GM19463 (cell line): Measurements from ENCODE around the gene ANKS1B.
"Not testable (repeated sequence)": the region's sequence is repeated elsewhere in the genome, so short reads cannot be mapped to it uniquely, and the experiment has no call there.

Source experiments
- ATAC-seq: cut with Tn5 transposase; IDR thresholded peaks from one replicate; pipeline ENCODE4 v1.9.1; 2021; ENCODE audit warnings: mild to moderate bottlenecking, moderate library complexity; ENCODE audit not compliant: unreplicated experiment

The ANKS1B gene

DNA sequence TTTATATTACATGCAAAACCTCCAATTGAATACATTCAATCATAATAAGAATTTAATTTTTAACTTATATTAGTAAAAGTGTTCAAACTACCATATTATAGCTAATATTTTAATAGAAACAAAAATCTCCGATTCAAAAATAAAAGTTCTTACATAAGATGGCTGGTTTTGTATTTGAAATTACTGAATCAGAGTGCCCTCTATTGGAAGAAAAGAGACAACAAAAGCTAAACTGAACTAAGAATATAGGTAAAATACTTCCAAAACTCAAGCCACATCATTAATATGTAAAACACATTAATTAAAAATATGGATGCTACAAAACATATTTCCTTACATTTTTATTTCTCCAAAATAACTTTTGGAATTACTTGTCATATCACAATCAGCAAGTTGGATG is 216.9 kb downstream of the ANKS1B start:
- no peak for ATAC-seq

DNA sequence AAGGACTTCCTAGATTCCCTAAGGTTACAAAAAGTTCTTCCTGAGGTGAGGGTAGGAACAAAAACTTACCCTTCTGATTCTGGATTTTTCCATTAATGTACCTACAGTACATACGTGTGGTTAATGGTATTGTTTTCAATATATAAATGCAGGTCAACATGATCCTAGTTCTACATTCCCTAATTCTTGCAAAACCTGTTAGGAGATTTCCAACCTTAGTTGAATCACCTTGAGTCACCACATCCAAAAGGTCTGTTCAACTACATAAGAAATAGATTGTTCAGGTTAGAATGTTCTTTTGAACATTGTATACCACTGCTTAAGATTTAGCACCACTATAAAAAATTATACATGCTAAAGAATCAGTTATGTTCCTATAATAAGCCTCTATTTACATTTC is 218.3 kb downstream of the ANKS1B start:
- no peak for ATAC-seq

DNA sequence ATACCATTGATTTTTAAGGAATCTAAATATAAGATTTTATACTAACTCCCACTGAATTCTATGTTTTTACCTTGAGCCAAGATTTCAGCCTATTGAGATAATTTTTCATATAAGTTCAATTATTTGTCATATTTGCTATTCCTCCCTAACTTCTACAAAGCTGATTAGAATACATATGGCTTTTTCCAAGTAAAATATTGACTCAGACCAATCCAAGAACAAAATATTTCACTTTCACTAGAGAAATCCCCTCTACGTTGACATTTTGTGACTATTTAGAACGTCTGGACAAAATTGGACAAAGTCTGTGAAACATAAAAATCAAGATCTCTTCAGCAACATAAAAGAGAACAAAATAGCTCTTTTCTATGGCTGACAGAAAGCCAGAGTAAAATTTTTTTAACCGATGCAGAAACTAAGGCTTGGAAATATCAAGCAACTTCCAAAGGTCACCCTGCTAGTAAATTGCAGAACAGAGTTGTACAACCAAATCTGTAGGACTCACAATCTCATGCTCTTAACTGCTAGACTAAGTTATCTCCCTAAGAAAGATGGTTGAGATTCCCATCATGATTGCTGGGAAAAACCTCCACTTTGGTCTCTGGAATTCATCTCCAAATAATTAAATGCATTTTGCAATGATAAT is 219.1 kb downstream of the ANKS1B start:
- ATAC-seq, result no peak

DNA sequence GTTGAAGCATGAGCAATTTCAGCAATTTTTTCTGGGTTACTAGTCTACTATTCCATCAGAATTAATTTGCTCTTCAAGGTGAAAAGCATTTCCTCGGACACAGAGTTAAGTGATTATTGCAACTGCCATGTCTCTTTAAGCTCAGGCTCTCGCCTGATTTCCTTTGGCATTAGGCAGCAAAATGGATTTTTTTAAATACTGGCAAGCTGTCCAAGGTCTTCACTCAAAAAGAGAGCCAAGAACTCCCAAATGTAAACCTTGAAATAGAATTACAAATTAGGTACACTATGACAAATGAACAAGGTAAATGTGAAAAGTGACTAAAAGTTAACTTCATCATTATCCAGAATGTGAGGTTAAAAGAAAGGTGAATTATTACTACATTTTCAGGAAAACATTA is 225.3 kb downstream of the ANKS1B start:
- ATAC-seq, result no peak

DNA sequence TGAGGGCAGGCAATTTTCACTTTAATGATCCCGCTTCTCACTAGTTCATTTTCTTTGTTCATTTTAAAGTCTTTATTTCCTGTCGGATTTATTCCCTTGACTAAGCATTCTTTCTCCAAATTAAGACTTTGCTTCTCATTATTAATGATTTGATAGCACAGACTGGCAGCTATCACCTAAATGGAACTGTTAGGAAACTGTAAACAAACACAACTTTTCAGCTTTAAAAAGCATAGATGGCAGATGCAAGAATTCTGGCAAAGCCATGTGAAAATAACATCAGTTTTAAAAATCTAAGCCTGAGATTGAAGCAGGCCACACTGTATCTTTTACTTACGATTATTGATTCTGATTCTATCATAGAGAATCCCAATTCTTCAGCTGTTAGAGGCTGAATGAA is 225.7 kb downstream of the ANKS1B start:
- ATAC-seq, result no peak

DNA sequence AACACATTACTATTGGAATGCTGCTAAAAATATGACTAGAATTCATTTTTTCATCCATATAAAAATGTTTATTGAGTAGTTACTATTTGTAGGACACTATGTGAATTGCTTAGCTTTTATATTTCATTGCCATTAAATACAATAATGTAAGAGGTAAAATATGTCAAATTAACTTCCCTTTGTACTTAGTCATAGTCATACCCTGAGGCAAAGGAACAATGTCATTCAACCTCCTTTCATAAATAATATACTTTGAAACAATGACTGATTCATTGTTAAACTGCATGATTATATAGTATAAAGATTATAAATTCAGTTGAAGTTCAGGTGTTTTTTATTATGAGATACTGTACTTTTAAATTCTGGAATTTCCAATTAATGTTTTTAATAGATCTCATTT is 232.0 kb downstream of the ANKS1B start:
- ATAC-seq, result no peak

DNA sequence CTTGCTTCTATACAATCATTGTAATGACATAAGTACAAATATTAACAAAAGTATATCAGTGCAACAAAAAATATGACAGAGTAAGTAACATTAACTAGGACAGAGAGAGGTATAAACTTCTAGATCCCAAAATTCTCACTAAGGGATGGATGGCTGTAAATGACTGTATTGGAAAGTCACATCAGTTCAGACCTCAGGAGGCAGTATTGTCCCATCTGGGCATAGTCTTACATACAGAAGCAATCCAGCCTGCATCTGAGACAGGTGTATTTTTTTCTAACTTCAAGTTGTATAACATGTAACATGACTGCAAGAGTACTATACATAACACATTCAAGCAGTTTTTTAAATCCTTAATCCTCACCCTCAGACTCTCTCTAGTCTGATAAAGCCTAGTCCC is 238.2 kb downstream of the ANKS1B start:
- no peak for ATAC-seq

DNA sequence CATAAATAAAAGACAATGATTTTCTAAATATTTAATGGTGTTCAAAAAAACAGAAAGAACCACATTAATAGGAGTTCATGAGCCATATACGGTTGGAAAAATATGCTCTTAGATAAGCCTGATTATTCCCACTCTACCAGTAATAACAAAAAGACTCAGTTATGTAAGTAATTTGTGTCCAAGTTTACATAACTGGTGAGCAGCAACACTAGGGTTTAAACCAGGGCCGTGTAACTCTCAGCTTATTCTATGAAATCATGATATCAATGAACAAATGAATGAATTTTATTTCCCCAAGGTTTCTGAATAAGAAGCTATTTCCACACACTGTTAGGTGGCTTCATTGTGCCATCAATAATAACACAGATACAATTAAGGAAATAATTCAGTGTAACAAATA is 238.8 kb downstream of the ANKS1B start:
- no peak for ATAC-seq

DNA sequence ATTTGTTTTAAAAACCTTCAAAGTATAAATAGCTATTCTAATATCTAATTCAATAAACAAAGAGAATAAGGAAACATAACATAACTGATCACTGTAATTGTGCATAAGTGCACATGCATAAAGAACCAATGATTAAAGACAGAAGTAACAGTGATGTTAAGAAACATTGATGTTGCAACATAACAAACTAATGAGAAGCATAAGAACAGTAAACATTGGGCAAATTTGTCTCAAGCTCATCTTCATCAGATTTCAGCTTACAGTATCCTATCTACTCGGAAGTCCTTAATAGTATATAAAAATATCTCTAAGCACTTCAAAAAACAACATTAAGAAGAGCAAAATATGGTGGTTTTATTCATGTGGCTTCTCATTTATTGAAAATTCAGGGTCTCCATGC is 239.6 kb downstream of the ANKS1B start:
- ATAC-seq, result no peak

DNA sequence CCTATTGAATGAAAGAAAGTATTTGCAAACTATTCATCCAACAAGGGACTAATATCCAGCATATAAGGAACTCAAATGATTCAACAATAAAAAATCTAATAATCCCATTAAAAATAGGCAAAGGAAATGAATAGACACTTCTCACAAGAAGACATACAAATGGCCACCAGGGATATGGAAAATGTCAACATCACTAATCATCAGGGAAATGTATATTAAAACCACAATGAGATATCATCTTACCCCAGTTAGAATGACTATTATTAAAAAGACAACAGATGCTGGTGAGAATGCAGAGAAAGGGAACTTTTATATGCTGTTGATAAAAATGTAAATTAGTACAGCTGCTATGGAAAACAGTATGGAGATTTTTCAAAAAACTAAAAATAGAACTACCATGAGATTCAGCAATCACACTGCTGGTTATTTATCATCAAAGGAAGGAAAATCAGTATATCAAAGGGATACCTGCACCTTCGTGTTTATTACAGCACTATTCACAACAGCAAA is 247.9 kb downstream of the ANKS1B start:
- no peak for ATAC-seq

DNA sequence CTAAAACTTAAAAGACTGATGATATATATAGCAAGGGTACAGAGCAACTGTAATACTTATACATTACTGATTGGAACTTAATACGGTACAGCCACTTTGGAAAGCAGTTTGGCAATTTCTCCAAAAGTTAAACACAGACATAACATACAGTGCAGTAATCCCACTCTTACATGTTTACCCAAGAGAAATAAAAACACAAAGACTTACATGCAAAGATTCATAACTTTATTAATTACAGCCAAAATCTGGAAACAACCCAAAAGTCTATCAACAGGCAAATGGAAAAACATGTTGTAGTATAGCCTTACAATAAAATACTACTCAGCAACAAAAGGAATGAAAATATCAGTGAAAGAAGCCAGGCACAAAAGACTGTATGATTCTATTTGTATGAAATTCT is 252.6 kb downstream of the ANKS1B start:
- no peak for ATAC-seq

DNA sequence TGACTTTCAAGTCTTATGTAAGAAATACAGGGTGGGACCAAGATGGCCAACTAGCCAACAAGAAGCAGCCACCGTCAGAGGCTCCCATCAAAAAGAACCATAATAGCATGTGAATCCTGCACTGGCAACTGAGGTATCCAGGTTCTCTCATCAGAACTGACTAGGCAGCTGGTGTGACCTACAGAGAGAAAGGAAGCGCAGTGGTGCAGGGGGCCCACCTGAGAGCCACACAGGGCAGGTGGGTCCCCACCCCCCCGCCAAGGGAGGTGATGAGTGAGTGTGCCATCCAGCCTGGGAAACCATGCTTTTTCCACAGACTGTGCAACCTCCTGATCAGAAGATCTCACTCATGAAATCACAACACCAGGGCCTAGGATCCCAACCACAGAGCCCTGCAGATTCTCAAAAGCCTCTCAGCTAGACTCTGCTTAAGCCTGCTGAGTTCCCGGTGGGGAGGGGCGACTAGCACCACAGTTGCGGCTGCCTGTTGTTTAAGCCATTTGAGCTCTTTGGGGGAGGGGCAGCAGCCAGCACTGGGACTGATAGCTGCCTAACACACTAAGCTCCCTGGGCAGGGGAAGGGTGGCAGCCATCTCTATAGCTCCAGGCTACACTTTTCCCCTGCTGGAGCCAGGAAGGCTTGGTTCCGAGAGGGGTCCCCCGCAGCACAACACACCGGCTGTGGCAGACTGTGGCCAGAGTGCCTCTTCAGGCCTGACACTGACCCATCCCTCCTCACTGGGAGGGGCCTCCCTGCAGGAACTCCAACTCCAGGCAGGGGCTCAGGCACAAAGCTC is 261.8 kb downstream of the ANKS1B start:
- ATAC-seq, result no peak

DNA sequence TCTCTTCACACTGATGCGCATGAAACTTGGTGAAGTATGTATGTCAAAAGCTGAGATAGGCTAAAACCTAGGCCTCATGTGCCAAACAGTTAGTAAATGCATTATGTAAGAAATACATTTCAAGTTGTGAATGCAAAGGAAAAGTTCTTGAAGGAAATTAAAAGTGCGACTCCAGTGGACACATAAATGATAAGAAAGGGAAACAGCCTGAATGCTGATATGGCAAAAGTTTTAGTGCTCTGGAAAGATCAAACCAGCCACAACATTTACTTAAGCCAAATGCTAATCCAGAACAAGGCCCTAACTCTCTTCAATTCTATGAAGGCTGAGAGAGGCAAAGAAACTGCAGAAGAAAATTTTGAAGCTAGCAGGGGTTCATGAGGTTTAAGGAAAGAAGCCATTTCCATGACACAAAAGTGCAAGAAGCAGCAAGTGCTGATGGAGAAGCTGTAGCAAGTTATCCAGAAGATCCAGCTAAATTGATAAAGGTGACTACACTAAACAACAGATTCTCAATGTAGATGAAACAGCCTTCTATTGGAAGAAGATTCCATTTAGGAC is 262.9 kb downstream of the ANKS1B start:
- no peak for ATAC-seq

DNA sequence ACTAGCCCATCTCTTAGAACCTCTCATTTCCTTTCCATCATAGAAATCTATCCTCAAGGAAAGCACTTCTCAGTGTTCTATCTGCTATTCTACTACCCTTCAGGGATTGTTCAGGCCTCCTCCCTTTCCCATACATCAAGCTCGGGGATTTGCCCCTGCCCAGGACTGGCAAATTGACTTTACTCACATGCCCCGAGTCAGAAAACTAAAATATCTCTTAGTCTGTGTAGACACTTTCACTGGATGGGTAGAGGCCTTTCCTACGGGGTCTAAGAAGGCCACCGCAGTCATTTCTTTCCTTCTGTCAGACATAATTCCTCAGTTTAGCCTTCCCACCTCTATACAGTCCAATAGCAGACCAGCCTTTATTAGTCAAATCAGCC is 264.7 kb downstream of the ANKS1B start:
- ATAC-seq, result not testable (repeated sequence)

DNA sequence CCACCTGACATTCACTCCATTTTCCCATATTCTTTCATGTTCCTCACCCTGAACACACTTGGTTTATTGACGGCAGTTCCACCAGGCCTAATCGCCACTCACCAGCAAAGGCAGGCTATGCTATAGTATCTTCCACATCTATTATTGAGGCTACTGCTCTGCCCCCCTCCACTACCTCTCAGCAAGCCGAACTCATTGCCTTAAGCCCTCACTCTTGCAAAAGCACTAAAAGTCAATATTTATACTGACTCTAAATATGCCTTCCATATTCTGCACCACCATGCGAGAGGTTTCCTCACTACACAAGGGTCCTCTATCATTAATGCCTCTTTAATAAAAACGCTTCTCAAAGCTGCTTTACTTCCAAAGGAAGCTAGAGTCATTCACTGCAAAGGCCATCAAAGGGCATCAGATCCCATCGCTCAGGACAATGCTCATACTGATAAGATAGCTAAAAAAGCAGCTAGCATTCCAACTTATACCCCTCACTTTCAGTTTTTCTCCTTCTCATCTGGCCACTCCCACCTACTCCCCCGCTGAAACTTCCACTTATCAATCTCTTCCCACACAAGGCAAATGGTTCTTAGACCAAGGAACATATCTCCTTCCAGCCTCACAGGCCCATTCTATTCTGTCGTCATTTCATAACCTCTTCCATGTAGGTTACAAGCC is 265.2 kb downstream of the ANKS1B start:
- not testable (repeated sequence) for ATAC-seq

DNA sequence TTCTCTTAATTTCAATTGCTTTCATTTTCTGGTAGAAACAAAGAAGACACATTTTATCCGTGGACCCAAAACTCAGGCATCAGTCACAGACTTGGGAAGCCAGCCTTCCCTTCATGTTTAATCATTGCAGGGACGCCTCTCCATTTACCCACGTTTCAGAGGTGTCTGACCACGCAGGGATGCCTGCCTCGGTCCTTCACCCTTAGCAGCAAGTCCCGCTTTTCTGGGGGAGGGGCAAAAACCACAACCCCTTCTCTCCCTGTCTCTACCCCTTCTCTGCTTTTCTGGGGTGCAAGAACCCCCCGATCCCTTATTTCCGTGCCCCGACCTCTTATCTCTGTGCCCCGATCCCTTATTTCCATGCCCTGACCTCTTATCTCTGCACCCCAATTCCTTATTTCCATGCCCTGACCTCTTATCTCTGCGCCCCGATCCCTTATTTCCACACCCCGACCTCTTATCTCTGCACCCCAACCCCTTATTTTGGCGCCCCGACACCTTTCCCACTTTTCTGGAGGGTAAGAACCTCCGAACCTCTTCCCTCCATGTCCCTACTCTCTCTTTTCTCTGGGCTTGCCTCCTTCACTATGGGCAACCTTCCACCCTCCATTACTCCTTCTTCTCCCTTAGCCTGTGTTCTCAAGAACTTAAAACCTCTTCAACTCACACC is 268.8 kb downstream of the ANKS1B start:
- not testable (repeated sequence) for ATAC-seq

DNA sequence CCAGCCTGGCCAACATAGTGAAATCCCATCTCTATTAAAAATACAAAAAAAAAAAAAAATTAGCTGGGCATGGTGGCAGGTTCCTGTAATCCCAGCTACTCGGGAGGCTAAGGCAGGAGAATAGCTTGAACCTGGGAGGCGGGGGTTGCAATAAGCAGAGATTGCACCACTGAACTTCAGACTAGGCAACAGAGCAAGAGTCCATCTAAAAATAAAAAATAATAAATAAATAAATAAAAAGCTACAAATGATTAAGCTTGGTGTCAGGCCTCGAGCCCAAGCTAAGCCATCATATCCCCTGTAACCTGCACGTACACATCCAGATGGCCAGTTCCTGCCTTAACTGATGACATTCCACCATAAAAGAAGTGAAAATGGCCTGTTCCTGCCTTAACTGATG is 269.8 kb downstream of the ANKS1B start:
- not testable (repeated sequence) for ATAC-seq

DNA sequence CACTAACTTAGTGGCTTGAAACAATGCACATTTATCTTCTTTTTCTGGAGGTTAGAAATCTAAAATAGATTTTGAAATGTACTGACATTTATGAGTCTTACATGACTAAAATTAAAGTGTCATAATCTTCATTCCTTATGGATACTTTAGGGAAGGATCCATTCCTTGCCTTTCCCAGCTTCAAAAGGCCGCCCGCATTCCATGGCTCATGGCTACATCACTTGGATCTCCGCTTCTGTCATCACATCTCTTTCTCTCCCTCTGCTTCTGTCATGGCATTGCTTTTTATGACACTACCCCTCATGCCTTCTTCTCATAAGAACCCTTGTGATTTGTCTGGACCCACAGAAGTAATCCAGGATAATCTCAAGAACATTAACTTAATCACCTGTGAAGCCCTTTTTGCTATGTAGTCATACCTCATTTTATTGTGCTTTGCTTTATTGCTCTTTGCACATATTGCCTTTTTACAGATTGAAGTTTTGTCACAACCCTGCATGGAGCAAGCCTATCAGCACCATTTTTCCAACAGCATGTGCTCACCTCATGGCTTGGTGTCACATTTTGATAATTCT is 270.7 kb downstream of the ANKS1B start:
- ATAC-seq, result no peak

DNA sequence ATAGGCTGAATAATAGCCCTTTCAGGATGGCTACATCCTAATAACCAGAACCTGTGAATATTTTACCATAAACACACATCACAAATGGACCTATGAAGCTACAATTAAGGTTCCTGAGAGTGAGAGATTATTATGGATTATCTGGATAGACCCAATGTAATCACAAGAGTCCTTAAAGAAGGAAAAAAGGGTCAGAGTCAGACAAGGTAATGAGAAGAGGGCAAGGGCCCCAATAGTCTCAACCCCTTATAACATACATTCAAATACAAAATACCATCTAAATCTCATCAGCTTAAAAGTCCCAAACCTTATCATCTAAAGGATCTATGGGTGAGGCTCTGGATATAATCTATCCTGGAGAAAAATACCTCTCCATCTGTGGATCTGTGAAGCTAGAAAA is 272.5 kb downstream of the ANKS1B start:
- no peak for ATAC-seq

DNA sequence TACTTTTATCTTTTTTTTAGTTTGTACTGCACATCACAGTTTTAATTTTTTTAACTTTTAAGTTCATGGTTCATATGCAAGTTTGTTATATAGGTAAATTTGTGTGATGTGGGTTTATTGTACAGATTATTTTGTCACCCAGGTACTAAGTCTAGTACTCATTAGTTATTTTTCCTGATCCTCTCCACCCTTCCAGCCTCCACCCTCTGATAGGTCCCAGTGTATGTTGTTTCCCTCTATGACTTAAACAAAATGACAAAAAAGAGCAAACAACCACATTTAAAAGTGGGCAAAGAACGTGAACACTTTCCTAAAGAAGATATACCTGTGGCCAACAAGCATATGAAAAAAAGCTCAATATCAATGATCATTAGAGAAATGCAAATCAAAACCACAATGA is 273.5 kb downstream of the ANKS1B start:
- no peak for ATAC-seq

DNA sequence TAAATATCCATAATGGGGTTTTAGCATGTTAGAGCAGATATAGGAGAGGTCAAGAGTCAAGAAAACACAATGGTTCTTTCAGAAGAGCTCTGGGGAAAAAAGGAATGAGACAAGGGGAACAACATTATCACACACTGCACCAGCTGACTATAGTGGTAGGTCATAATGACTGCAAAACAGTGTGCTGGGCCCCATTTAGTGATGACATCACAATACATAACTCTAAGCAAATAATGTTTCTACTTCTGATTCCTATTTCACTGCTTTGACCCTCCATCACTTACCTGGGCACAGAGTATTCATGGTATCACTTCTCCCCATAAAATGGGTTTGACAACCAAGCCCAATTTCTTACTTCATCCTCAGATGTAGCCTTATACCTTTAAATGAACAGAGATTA is 275.1 kb downstream of the ANKS1B start:
- ATAC-seq, result no peak
